ENCODE data around the gene GSN. TPM values are rescaled to one million over a fixed set of nuclear protein-coding genes. Genes with fewer than 3 reads are reported as not detected.

GSN gene
- total RNA-seq, 1 experiment from 2014 or later = 278 TPM

GRCh38 chr9:121219530-121219929, 48.4 kb upstream of the GSN start:
- Histone ChIP-seq H3K4me1 (ENCODE audit: control insufficient read depth, insufficient read depth, low read length) (no peaks in the 10 kb centered on the region), H3K27ac (ENCODE audit: low read length) (no peak overlapping the region), H3K27me3 (ENCODE audit: control insufficient read depth, insufficient read depth, low read length) (no peaks in the 10 kb centered on the region), H3K36me3 (ENCODE audit: control insufficient read depth, insufficient read depth, low read length) (no peaks in the 10 kb centered on the region), H3K4me3 (ENCODE audit: low read depth in 2 of 2, low read length in 2 of 2) (no peak overlapping the region), H3K9me3 (ENCODE audit: control insufficient read depth, insufficient read depth, low read depth, low read length) (no peaks in the 10 kb centered on the region)
- ATAC-seq (no peak), DNase-seq (ENCODE audit: low read depth, low spot score) (no peak)
- TF ChIP-seq TCF7L2 (IDR thresholded peaks at IDR 0.05; ENCODE audit: low read depth, low read length) (no peak), POLR2AphosphoS5 (IDR thresholded peaks at IDR 0.05; ENCODE audit: low read depth, low read length) (no peak), CTCF (IDR thresholded peaks at IDR 0.05) (no peak), SIN3A (IDR thresholded peaks at IDR 0.05; ENCODE audit: borderline replicate concordance, insufficient read depth, low read depth, low read length) (no peak), REST (IDR thresholded peaks at IDR 0.05; ENCODE audit: insufficient read depth in 1 of 2, low read depth in 2 of 2, low read length in 1 of 2) (no peak)
- intact Hi-C loops (cut with micrococcal nuclease; ENCODE audit: unreplicated experiment) (no loop called here), in situ Hi-C loops (cut with HindIII; ENCODE audit: low pct_unique_long_range_greater_than_20kb, low sequenced_read_pairs) (no loop called here)
- BruUV-seq (replicated peaks) = no TSS peak
- POLR2A ChIA-PET = no interaction called here
- CTCF ChIA-PET = no interaction called here

DNA sequence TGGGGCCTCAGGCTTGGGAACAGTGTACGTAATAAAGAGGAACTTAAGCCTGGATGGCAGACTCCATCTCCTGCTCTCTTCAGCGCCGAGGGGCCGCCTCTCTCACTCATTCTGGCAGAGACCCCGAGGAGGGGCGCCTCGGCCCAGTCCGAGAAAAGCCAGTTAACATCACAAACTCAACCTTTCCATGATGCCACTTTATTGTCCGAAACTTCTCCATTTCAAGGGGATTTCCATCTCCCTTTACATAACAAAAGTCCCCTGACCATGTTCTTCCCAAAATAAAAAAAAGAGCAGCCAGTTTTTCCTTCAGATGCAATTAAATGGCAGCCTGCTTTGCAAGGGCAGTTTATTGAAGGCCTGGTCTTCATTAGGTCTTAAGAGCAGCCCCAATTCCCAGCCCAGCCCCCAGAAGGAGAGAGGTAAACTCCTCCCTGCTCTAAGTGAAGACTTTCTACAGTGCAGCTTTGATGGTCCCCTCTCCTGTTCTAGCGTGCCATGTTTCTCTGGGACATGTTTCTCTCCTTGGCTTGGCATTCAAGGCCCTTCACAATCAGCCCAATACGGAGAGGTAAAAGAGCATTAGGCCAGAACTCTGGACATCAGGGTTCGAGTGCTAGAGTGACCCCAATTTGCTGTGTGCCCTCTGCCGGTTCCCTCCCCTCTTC, 46.8 kb upstream of the GSN start:
- Histone ChIP-seq H3K4me1 (ENCODE audit: control insufficient read depth, insufficient read depth, low read length) (no peaks in the 10 kb centered on the region), H3K27me3 (ENCODE audit: control insufficient read depth, insufficient read depth, low read length) (no peaks in the 10 kb centered on the region), H3K27ac (ENCODE audit: low read length) (no peak overlapping the region), H3K4me3 (ENCODE audit: low read depth in 2 of 2, low read length in 2 of 2) (no peak overlapping the region), H3K36me3 (ENCODE audit: control insufficient read depth, insufficient read depth, low read length) (no peaks in the 10 kb centered on the region), H3K9me3 (ENCODE audit: control insufficient read depth, insufficient read depth, low read depth, low read length) (no peaks in the 10 kb centered on the region)
- ChIA-PET POLR2A (no interaction called here), CTCF (no interaction called here)
- ATAC-seq = no peak
- TF ChIP-seq CTCF (IDR thresholded peaks at IDR 0.05) = no peak
- no peak for TF ChIP-seq POLR2AphosphoS5 (IDR thresholded peaks at IDR 0.05; ENCODE audit: low read depth, low read length)
- no peak for TF ChIP-seq SIN3A (IDR thresholded peaks at IDR 0.05; ENCODE audit: borderline replicate concordance, insufficient read depth, low read depth, low read length)
- TF ChIP-seq TCF7L2 (IDR thresholded peaks at IDR 0.05; ENCODE audit: low read depth, low read length) = no peak
- TF ChIP-seq REST (IDR thresholded peaks at IDR 0.05; ENCODE audit: insufficient read depth in 1 of 2, low read depth in 2 of 2, low read length in 1 of 2) = no peak
- in situ Hi-C loops (cut with HindIII; ENCODE audit: low pct_unique_long_range_greater_than_20kb, low sequenced_read_pairs) = no loop called here
- BruUV-seq (replicated peaks) = no TSS peak
- intact Hi-C loops (cut with micrococcal nuclease; ENCODE audit: unreplicated experiment) = no loop called here
- DNase-seq (ENCODE audit: low read depth, low spot score) = no peak
